ENCODE data around the gene ZP1. TPM values are rescaled to one million over a fixed set of nuclear protein-coding genes. Genes with fewer than 3 reads are reported as not detected.
A peak's percentile ranks its signal among the peaks of the same experiment; 100 is the strongest.

ZP1 gene
- total and polyA plus RNA-seq, 7 experiments from 2014 or later, result not detected

GRCh38 chr11:60849641-60850520 lies 17.5 kb upstream of the ZP1 start:
- H3K27ac Mint-ChIP-seq, result no peak overlapping the region
- H3K4me1 Mint-ChIP-seq, result peaks cover 7 to 12% (median 7%) of the 10 kb centered on the region in 7 donors
- ChIA-PET CTCF (no interaction called here), POLR2A (no interaction called here)
- H3K36me3 ChIP-seq (ENCODE audit: control insufficient read depth in 2 of 3, insufficient read depth in 3 of 3, low read length in 3 of 3), result peaks cover 6 to 58% (median 12%) of the 10 kb centered on the region in 3 experiments
- H3K36me3 Mint-ChIP-seq, result peaks cover 5 to 33% (median 18%) of the 10 kb centered on the region in 5 donors
- DNase-seq (no peak), ATAC-seq (no peak)
- H3K4me3 Mint-ChIP-seq, result peak overlapping the region in 1 of 10 donors; percentile 12
- no peaks in the 10 kb centered on the region for H3K9me3 Mint-ChIP-seq
- H3K27me3 ChIP-seq (ENCODE audit: control insufficient read depth in 2 of 2, insufficient read depth in 2 of 2, low read length in 2 of 2), result no peaks in the 10 kb centered on the region
- intact Hi-C loops (cut with micrococcal nuclease), result no loop called here
- no peak overlapping the region for H3K27ac ChIP-seq (ENCODE audit: low read depth, low read length)
- no peaks in the 10 kb centered on the region for H3K27me3 Mint-ChIP-seq
- H3K4me3 ChIP-seq (ENCODE audit: low read length), result no peak overlapping the region
- H3K9me3 ChIP-seq (ENCODE audit: control insufficient read depth in 2 of 3, low read length in 3 of 3), result no peaks in the 10 kb centered on the region
- peaks cover 0 to 6% of the 10 kb centered on the region in 2 donors for H3K4me1 ChIP-seq (ENCODE audit: control insufficient read depth in 2 of 2, insufficient read depth in 2 of 2, low read length in 2 of 2)

GRCh38 chr11:60851327-60852104 lies 15.8 kb upstream of the ZP1 start:
- peaks cover 5 to 33% (median 18%) of the 10 kb centered on the region in 5 donors for H3K36me3 Mint-ChIP-seq
- H3K4me3 Mint-ChIP-seq, result no peak overlapping the region
- CTCF ChIA-PET, result interaction anchor here (0.5 kb wide), 1 partner anchor 405 kb away, joined by 8 read pairs; no protein-coding TSS in a partner anchor

GRCh38 chr11:60852117-60852981 lies 15.0 kb upstream of the ZP1 start:
- Histone ChIP-seq H3K27me3 (ENCODE audit: control insufficient read depth in 2 of 2, insufficient read depth in 2 of 2, low read length in 2 of 2) (no peaks in the 10 kb centered on the region), H3K9me3 (ENCODE audit: control insufficient read depth in 2 of 3, low read length in 3 of 3) (no peaks in the 10 kb centered on the region), H3K36me3 (ENCODE audit: control insufficient read depth in 2 of 3, insufficient read depth in 3 of 3, low read length in 3 of 3) (peaks cover 6 to 55% (median 12%) of the 10 kb centered on the region in 3 experiments), H3K4me1 (ENCODE audit: control insufficient read depth in 2 of 2, insufficient read depth in 2 of 2, low read length in 2 of 2) (no peaks in the 10 kb centered on the region), H3K27ac (ENCODE audit: low read depth, low read length) (no peak overlapping the region), H3K4me3 (ENCODE audit: low read length) (no peak overlapping the region)
- ChIA-PET CTCF (no interaction called here), POLR2A (no interaction called here)
- Mint-ChIP-seq H3K27ac (no peak overlapping the region), H3K4me1 (peaks cover 0 to 7% (median 4%) of the 10 kb centered on the region in 7 donors), H3K27me3 (peaks cover 0 to 2% (median 0%) of the 10 kb centered on the region in 5 donors), H3K36me3 (peaks cover 5 to 33% (median 18%) of the 10 kb centered on the region in 5 donors), H3K9me3 (no peaks in the 10 kb centered on the region), H3K4me3 (no peak overlapping the region)
- ATAC-seq, result no peak
- no peak for DNase-seq
- intact Hi-C loops (cut with micrococcal nuclease), result no loop called here

More at GRCh38 chr11:60851327-60852104, 15.8 kb upstream of the ZP1 start:
- Histone ChIP-seq H3K27me3 (ENCODE audit: control insufficient read depth in 2 of 2, insufficient read depth in 2 of 2, low read length in 2 of 2) (no peaks in the 10 kb centered on the region), H3K4me1 (ENCODE audit: control insufficient read depth in 2 of 2, insufficient read depth in 2 of 2, low read length in 2 of 2) (no peaks in the 10 kb centered on the region), H3K4me3 (ENCODE audit: low read length) (no peak overlapping the region), H3K27ac (ENCODE audit: low read depth, low read length) (no peak overlapping the region), H3K36me3 (ENCODE audit: control insufficient read depth in 2 of 3, insufficient read depth in 3 of 3, low read length in 3 of 3) (peaks cover 6 to 58% (median 12%) of the 10 kb centered on the region in 3 experiments), H3K9me3 (ENCODE audit: control insufficient read depth in 2 of 3, low read length in 3 of 3) (no peaks in the 10 kb centered on the region)
- intact Hi-C loops (cut with micrococcal nuclease), result no loop called here
- Mint-ChIP-seq H3K27ac (no peak overlapping the region), H3K4me1 (peaks cover 0 to 7% (median 4%) of the 10 kb centered on the region in 7 donors), H3K9me3 (no peaks in the 10 kb centered on the region), H3K27me3 (peaks cover 0 to 2% (median 0%) of the 10 kb centered on the region in 5 donors)
- POLR2A ChIA-PET, result no interaction called here
- DNase-seq, result no peak
- no peak for ATAC-seq

- no peak overlapping the region for H3K4me3 ChIP-seq (ENCODE audit: low read length)
- no peak for DNase-seq
- no peak for ATAC-seq
- H3K27me3 ChIP-seq (ENCODE audit: control insufficient read depth in 2 of 2, insufficient read depth in 2 of 2, low read length in 2 of 2), result no peaks in the 10 kb centered on the region
- H3K36me3 Mint-ChIP-seq, result peaks cover 5 to 33% (median 18%) of the 10 kb centered on the region in 5 donors
- ChIA-PET POLR2A (no interaction called here), CTCF (no interaction called here)
- peaks cover 6 to 46% (median 12%) of the 10 kb centered on the region in 3 experiments for H3K36me3 ChIP-seq (ENCODE audit: control insufficient read depth in 2 of 3, insufficient read depth in 3 of 3, low read length in 3 of 3)
- intact Hi-C loops (cut with micrococcal nuclease), result no loop called here
- no peaks in the 10 kb centered on the region for H3K4me1 ChIP-seq (ENCODE audit: control insufficient read depth in 2 of 2, insufficient read depth in 2 of 2, low read length in 2 of 2)
- no peak overlapping the region for H3K4me3 Mint-ChIP-seq
- H3K9me3 ChIP-seq (ENCODE audit: control insufficient read depth in 2 of 3, low read length in 3 of 3), result no peaks in the 10 kb centered on the region
- H3K9me3 Mint-ChIP-seq, result no peaks in the 10 kb centered on the region
- no peak overlapping the region for H3K27ac ChIP-seq (ENCODE audit: low read depth, low read length)
- H3K27ac Mint-ChIP-seq, result peak overlapping the region in 1 of 9 donors; percentile 38
- peaks cover 0 to 2% (median 0%) of the 10 kb centered on the region in 5 donors for H3K27me3 Mint-ChIP-seq
- peaks cover 1 to 11% (median 8%) of the 10 kb centered on the region in 7 donors for H3K4me1 Mint-ChIP-seq
These were observed 14.1 kb upstream of the ZP1 start for GRCh38 chr11:60852982-60853950.

GRCh38 chr11:60854140-60854846 lies 13.0 kb upstream of the ZP1 start:
- Mint-ChIP-seq H3K27ac (no peak overlapping the region), H3K4me3 (no peak overlapping the region), H3K36me3 (peaks cover 5 to 26% (median 18%) of the 10 kb centered on the region in 5 donors), H3K27me3 (peaks cover 0 to 2% (median 0%) of the 10 kb centered on the region in 5 donors), H3K9me3 (peaks cover 0 to 2% (median 0%) of the 10 kb centered on the region in 11 donors), H3K4me1 (peaks cover 12 to 21% (median 18%) of the 10 kb centered on the region in 7 donors)
- no peaks in the 10 kb centered on the region for H3K27me3 ChIP-seq (ENCODE audit: control insufficient read depth in 2 of 2, insufficient read depth in 2 of 2, low read length in 2 of 2)
- CTCF ChIA-PET, result no interaction called here
- no peak overlapping the region for H3K4me3 ChIP-seq (ENCODE audit: low read length)
- no peak for DNase-seq
- intact Hi-C loops (cut with micrococcal nuclease), result no loop called here
- POLR2A ChIA-PET, result no interaction called here
- ATAC-seq, result no peak
- H3K36me3 ChIP-seq (ENCODE audit: control insufficient read depth in 2 of 3, insufficient read depth in 3 of 3, low read length in 3 of 3), result peaks cover 6 to 36% (median 11%) of the 10 kb centered on the region in 3 experiments
- H3K9me3 ChIP-seq (ENCODE audit: control insufficient read depth in 2 of 3, low read length in 3 of 3), result no peaks in the 10 kb centered on the region
- no peak overlapping the region for H3K27ac ChIP-seq (ENCODE audit: low read depth, low read length)
- peaks cover 7% of the 10 kb centered on the region in 2 donors for H3K4me1 ChIP-seq (ENCODE audit: control insufficient read depth in 2 of 2, insufficient read depth in 2 of 2, low read length in 2 of 2)

Measured in naive thymus-derived CD4-positive, alpha-beta T cell (primary cell).